Measurements from ENCODE around the gene DAB2IP.

DNA sequence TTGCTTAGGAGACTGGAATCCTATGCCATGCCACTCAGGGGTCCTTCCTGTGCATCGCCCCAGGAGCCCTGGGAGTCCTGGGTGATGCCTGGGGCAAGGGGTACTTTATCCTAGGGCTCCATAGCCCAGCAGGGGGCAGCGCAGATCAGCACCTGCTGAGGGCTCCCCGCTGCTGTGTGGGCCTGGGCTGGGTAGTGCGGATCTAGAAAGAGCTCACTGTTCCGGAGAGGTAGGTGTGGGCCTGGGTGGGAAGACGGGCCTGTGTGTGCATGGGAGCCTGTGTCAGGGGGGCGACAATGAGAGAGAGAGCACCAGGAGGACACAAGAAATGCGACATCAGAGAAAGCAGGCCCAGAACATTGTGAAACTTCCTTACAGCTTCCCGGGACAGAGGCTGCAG lies 11.4 kb upstream of the DAB2IP start:
- peak; percentile 80 to 90 for TF ChIP-seq RAD21 (IDR thresholded peaks at IDR 0.05)
- TF ChIP-seq, protein P1, sequence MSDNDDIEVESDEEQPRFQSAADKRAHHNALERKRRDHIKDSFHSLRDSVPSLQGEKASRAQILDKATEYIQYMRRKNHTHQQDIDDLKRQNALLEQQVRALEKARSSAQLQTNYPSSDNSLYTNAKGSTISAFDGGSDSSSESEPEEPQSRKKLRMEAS (IDR thresholded peaks at IDR 0.05) = no peak
- no peak for TF ChIP-seq TAF1 (conservative IDR thresholded peaks at IDR 0.05)
- TF ChIP-seq, protein P2, sequence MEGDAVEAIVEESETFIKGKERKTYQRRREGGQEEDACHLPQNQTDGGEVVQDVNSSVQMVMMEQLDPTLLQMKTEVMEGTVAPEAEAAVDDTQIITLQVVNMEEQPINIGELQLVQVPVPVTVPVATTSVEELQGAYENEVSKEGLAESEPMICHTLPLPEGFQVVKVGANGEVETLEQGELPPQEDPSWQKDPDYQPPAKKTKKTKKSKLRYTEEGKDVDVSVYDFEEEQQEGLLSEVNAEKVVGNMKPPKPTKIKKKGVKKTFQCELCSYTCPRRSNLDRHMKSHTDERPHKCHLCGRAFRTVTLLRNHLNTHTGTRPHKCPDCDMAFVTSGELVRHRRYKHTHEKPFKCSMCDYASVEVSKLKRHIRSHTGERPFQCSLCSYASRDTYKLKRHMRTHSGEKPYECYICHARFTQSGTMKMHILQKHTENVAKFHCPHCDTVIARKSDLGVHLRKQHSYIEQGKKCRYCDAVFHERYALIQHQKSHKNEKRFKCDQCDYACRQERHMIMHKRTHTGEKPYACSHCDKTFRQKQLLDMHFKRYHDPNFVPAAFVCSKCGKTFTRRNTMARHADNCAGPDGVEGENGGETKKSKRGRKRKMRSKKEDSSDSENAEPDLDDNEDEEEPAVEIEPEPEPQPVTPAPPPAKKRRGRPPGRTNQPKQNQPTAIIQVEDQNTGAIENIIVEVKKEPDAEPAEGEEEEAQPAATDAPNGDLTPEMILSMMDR (IDR thresholded peaks at IDR 0.05; ENCODE audit: low read depth, low read length, missing input control) = peak; percentile 56
- no peak for TF ChIP-seq REST (IDR thresholded peaks at IDR 0.05)
- TF ChIP-seq SP1 (IDR thresholded peaks at IDR 0.05) = no peak
- no peak for TF ChIP-seq ATF3 (IDR thresholded peaks at IDR 0.05)
- no peak for TF ChIP-seq GABPA (IDR thresholded peaks at IDR 0.05 in 1 of 2, conservative IDR thresholded peaks at IDR 0.05 in 1 of 2)
- TF ChIP-seq EGR1 (IDR thresholded peaks at IDR 0.05; ENCODE audit: low read depth in 2 of 2) = no peak

Measured in liver (tissue), 3 donors.